ENCODE results near the gene DAPP1. TPM values are rescaled to one million over a fixed set of nuclear protein-coding genes. Genes with fewer than 3 reads are reported as not detected.
A peak's percentile ranks its signal among the peaks of the same experiment; 100 is the strongest.

The DAPP1 gene
- polyA plus RNA-seq, 3 donors = 63.1 to 125 (median 87.2) TPM

DNA sequence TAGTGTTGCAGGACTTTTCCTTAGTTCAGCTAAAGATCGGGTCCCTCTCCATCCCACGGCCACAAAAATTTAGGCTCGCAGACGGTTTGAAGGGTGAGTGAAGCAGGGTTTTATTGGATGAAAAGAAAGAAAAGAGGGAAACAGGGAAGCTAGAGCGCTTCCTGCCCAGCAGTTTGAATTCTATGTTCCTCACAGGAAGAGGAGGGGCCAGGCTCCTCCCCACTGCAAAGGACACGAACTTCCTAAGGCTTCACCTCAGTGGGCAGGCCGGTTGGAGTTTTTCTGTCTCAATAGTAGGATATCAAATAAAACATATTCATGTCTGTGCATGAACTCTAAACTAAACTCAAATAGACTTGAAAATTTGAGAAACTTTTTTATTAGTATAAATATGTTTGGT lies 27.4 kb downstream of the DAPP1 start:
- Histone ChIP-seq H3K27ac (ENCODE audit: low read depth in 1 of 2, low read length in 2 of 2) (peak overlapping the region in 1 of 2 donors; percentile 66), H3K79me2 (ENCODE audit: insufficient read depth, low read length) (peaks cover 60% of the 10 kb centered on the region), H2AFZ (ENCODE audit: insufficient read depth, low read depth, low read length, poor library complexity, severe bottlenecking) (no peak overlapping the region), H4K20me1 (ENCODE audit: insufficient read depth, low read length) (peaks cover 64% of the 10 kb centered on the region), H3K36me3 (replicated peaks in 1 of 2; ENCODE audit: control insufficient read depth in 1 of 2, insufficient read depth in 2 of 2, low read length in 2 of 2) (peaks cover 45 to 68% of the 10 kb centered on the region in 2 donors), H3K4me2 (replicated peaks; ENCODE audit: extremely low read depth, low read length, poor library complexity, severe bottlenecking) (no peak overlapping the region), H3K4me3 (replicated peaks in 1 of 3; ENCODE audit: low read depth in 2 of 3, low read length in 3 of 3) (no peak overlapping the region), H3K9me3 (replicated peaks in 1 of 2; ENCODE audit: control insufficient read depth in 1 of 2, insufficient read depth in 1 of 2, low read length in 2 of 2) (no peaks in the 10 kb centered on the region), H3K9ac (ENCODE audit: insufficient read depth, low read length, poor library complexity, severe bottlenecking) (no peak overlapping the region), H3K4me1 (ENCODE audit: control insufficient read depth in 1 of 2, insufficient read depth in 2 of 2, low read length in 2 of 2) (peaks cover 35 to 46% of the 10 kb centered on the region in 2 donors), H3K27me3 (ENCODE audit: control insufficient read depth in 2 of 2, insufficient read depth in 2 of 2, low read length in 2 of 2) (no peaks in the 10 kb centered on the region)
- Mint-ChIP-seq H3K27me3 (ENCODE audit: low read depth in 3 of 3) (no peaks in the 10 kb centered on the region), H3K4me3 (no peak overlapping the region), H3K36me3 (peaks cover 61 to 68% of the 10 kb centered on the region in 2 donors), H3K9me3 (peaks cover 0 to 2% (median 0%) of the 10 kb centered on the region in 7 donors), H3K4me1 (peaks cover 49% of the 10 kb centered on the region), H3K27ac (peak overlapping the region in 3 of 7 donors; percentile 60 to 71 (median 60))
- TF ChIP-seq CTCF (IDR thresholded peaks at IDR 0.05) = no peak
- 93% methylated on average over 3 of the region's 7 CpGs for WGBS (ENCODE audit: insufficient coverage)
- DNase-seq = no peak
- intact Hi-C loops (cut with micrococcal nuclease) = no loop called here

- Histone ChIP-seq H3K9ac (ENCODE audit: insufficient read depth, low read length, poor library complexity, severe bottlenecking) (no peak overlapping the region), H3K4me3 (replicated peaks in 1 of 3; ENCODE audit: low read depth in 2 of 3, low read length in 3 of 3) (no peak overlapping the region), H3K79me2 (ENCODE audit: insufficient read depth, low read length) (peaks cover 58% of the 10 kb centered on the region), H3K4me2 (replicated peaks; ENCODE audit: extremely low read depth, low read length, poor library complexity, severe bottlenecking) (no peak overlapping the region), H2AFZ (ENCODE audit: insufficient read depth, low read depth, low read length, poor library complexity, severe bottlenecking) (no peak overlapping the region), H3K9me3 (replicated peaks in 1 of 2; ENCODE audit: control insufficient read depth in 1 of 2, insufficient read depth in 1 of 2, low read length in 2 of 2) (no peaks in the 10 kb centered on the region), H3K27ac (ENCODE audit: low read depth in 1 of 2, low read length in 2 of 2) (peak overlapping the region in 1 of 2 donors; percentile 35), H3K4me1 (ENCODE audit: control insufficient read depth in 1 of 2, insufficient read depth in 2 of 2, low read length in 2 of 2) (peaks cover 35 to 46% of the 10 kb centered on the region in 2 donors), H4K20me1 (ENCODE audit: insufficient read depth, low read length) (peaks cover 53% of the 10 kb centered on the region), H3K36me3 (replicated peaks in 1 of 2; ENCODE audit: control insufficient read depth in 1 of 2, insufficient read depth in 2 of 2, low read length in 2 of 2) (peaks cover 40 to 70% of the 10 kb centered on the region in 2 donors), H3K27me3 (ENCODE audit: control insufficient read depth in 2 of 2, insufficient read depth in 2 of 2, low read length in 2 of 2) (no peaks in the 10 kb centered on the region)
- DNase-seq = no peak
- no CpG with 5 or more reads among the region's 1 CpG for WGBS (ENCODE audit: insufficient coverage)
- peaks cover 64 to 69% of the 10 kb centered on the region in 2 donors for H3K36me3 Mint-ChIP-seq
- peaks cover 0 to 2% (median 0%) of the 10 kb centered on the region in 7 donors for H3K9me3 Mint-ChIP-seq
- intact Hi-C loops (cut with micrococcal nuclease) = no loop called here
- H3K27ac Mint-ChIP-seq = peak overlapping the region in 5 of 7 donors; percentile 56 to 92 (median 75)
- no peaks in the 10 kb centered on the region for H3K27me3 Mint-ChIP-seq (ENCODE audit: low read depth in 3 of 3)
- H3K4me3 Mint-ChIP-seq = no peak overlapping the region
- no peak for TF ChIP-seq CTCF (IDR thresholded peaks at IDR 0.05)
- peaks cover 55% of the 10 kb centered on the region for H3K4me1 Mint-ChIP-seq
These were observed 28.6 kb downstream of the DAPP1 start for GRCh38 chr4:99845179-99845578.
